HG03139 (cell line): ENCODE data around the gene RXRG.

Experiments
- ATAC-seq: cut with Tn5 transposase; IDR thresholded peaks from one replicate; pipeline ENCODE4 v1.9.1; 2021; ENCODE audit not compliant: unreplicated experiment

The RXRG gene

DNA sequence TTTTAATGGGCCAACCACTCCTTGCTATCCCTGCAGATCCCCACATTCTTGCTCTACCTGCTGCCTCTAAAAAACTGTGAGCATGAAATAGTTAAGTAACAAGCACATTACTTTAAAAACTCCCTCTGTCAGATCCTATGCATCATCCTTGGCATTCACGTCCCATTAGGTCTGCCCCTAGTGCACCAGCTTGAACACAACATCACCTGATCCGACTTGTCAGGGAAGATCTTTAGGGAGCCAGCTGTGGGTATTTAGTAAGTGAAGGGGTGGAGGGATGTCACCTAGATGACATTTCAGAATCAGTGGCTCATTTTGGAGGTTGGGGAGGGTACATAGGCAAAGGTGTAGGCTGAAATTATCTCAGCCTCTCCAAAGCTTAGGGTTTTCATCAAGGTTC is 33.5 kb downstream of the RXRG start:
- no peak for ATAC-seq

DNA sequence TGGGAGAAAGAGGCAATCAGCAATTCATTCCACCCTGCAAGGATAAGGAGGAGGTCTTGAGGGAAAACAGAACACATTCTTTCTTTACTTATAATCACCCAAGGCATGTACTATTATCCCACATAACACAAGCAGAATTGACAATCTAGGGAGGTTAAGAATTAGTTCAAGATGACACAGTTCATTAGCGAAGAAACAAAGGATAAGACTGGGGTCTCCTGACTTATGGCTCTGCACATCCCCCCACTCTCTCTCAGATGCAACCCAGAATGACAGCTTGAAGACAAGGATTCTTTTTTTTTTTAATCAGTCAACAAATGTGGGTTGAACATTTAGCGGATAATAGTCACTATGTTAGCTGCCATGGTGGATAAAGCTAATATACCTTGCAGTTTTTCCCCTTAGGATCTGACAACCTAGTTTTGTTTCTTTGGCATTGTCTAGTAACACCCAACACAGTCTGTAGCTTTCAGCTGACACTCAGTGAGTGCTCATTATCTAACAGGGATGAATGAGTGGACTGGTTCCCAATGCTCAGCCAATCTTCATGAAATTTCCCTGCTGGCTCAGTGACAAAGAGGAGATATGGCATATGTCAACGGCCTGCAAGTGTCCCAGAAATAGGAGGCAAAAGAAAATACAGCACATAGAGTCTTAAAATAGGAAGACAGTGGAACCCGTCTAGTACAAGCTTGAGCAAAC is 35.1 kb downstream of the RXRG start:
- no peak for ATAC-seq

DNA sequence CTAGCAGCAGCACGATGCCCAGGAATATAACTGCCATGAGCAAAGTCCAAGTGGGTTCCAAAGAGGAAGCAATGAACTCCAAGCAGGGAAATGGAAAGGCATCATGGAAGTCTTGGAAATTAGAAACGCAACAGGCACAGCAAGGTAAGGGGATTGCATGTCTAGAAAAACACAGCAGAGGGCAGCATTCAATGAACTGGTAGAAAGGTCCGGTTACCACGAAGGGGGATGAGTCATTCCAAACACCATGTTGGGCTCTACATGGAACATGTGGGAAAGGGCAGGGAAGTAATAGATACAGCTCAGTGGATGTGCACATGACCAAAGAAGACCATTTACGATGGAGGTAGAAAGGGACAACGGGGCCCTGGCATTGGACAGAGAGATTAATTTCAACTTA is 36.4 kb downstream of the RXRG start:
- ATAC-seq, result no peak

DNA sequence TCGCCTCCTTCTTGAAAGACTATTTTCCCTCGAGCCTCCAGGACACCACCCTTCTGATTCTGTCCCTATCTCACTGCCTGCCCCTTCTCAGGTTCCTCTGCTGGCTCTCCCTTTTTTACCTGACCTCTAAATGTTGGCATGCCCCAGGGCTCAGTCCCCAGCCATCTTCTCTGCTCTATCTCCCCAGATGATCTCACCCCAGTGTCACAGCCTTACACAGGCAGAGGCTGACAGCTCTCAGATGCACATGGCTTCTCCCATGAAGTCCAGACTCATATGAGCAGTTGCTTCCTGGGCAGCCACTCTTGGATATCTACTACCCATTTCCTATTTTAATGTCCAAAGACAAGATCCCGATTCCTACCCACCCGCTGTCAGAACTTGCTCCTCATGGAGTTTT is 37.5 kb downstream of the RXRG start:
- no peak for ATAC-seq

DNA sequence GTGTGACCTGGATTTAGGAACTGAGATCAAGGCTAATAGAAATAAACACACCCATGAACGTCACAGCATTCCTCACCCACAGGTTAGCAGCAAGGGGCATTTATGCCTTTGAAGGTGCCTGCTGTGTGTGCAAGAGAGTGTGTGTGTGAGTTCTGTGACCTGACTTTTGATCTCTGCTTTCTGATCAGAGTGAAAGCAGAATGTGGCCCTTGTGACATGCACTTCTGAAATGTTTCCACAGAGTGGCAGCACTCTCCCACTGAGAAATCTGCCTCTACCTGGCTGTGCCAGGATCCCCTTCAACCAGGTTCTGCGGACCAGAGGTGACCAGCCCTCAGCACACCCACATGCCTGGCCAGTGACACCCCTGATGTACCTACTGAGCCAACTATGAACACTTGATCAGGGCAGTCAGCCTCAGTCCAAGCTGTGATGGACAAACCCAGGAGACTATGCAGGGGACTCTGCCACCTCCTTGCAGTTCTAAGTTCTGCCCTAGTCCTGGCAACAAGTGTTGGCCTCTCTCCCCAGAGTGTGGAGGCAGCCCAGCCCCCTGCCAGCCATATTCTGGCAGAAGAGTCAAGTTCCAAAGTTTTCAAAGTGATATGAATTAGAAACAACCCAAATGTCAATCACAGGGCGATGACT is 41.0 kb downstream of the RXRG start:
- peak; percentile 49 for ATAC-seq

DNA sequence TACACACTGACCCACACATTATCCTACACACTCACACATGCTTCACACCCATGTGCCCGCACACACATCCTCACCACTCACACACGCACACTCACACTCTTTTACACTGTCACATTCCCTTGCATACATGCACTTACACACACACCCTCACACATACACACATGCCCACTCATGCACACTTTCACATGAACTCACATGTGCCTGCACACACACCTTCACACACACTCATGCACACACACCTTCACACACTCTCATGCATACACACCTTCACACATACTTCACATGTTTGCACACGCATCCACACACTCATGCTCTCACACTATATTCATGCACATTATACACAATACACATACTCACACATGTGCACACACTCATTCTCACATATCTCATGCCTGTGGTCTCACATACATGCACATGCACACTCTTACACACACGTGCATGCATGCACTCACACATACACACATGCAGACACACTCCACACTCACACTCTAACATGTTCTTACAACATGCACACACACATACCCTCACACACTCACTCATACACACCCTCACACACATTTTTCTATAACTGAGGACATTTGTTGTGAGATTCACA is 42.3 kb downstream of the RXRG start:
- no peak for ATAC-seq

DNA sequence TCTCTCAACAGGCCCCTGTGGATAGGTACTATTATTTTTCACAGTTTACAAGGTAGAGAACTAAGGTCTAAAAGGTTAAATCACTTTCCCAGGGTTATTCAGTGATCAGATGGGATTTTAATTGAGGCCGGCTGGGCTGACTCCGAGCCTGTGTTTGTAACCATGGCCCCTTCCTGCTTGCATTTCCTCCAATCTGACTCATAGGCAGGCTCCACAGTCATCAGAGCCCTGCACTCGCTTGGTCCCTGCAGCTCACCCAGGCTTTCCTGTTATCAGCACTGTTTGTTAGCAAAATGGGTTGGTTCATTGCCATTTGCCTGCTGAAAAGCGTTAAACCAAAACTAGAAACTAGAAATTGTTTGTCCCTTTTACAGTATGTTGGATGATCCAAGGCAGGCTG is 47.0 kb downstream of the RXRG start:
- no peak for ATAC-seq

DNA sequence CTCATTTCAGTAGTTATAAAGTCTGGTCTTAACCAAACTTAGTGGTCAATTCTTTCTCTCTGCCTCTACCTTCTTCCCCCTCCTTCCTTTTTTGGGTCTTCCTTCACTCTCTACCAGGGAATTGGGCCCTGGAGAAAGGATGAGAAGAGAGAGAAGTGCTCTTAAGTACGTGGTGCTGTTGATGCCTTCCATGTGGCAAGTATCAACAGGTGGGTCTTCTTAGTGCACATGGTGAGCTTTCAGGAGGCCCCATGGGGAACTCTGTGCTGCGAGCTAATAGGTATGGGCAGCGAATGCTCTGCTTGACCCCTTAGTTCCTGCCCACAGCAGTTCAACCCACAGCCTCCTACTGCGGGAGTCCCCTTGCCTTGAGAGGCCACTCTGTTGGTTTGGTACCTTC is 49.0 kb downstream of the RXRG start:
- no peak for ATAC-seq

DNA sequence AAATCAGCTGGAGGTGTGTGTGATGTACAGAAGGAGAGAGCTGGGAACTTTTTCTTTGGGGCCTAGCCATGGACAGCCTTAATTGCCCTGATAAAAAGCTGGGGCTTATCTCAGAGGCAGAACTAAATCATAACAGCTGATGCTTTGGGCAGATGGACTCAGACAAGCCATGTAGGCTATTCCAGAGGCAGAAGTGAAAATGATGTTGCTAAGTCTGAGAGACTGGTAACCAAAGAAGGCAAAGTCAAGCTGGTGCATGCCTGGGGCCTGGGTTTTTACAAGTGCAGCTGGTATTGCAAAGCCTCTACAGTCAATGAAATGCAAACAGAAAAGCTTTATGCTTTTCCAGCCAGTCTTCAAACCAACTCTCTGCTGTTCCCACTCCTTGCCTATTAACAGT is 49.4 kb downstream of the RXRG start:
- ATAC-seq, result no peak

DNA sequence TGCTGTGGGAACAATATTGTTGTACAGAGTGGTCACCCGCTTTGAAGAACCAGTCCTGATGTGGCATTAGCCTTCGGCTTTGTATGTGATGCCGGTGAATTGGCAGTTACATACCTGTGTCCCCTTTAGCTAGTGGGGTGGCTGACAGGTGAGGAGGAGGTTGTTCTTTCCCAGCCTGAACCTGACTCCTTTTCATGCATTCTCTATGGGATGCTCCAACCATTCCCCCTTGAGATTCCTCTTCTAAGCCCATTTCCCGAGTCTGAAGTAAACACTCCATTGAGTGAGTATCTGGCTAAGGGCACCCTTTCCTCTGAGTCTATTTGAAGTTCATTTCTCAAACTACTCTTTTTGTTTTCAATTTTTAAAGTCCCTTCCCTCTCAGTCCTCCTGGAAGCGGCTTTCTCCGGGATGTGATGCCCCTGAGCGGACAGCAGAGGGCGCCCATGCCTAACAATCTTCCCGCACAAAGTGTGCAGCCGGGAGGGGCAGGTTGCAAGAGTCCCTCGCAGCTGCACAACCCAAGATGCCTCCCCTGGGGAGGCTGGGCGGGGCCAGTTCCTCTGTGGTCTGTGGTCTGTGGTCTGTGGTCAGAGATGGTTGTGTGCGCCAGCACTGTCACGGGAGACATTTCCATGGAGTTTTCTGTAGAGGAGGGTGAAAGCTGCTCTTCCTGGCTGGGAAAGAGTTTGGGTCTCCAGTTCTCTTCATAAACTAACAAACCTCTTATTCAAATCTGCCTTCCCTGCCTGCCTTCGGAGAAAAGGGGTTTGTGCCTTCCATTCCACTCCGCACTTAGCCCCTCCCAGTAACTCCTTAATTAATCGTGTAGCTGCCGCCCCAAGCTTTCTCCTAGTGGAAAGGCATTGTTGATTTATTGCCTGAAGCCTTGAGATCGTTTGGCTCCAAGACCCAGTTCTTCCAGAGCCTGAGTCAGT is 52.0 kb downstream of the RXRG start:
- peak; percentile 98 for ATAC-seq

DNA sequence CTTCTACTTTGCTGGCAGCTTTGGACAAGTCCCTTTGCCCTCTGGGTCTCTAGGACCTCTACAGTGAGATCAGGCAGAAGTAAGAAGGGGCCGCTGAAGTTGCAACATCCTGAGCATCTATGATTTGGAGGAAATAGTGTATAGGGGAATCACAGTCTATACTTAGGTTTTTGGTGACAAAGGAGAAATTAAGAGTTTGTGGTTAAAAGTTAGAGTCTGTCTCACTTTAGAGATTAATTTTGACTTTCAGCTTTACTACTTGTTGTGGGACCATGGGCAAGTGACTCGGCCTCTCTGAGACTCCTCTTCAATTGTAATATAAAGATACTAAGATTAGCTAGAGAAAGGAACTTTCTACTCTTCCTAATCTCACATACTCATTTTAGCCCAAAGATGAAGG is 55.3 kb downstream of the RXRG start:
- no peak for ATAC-seq

DNA sequence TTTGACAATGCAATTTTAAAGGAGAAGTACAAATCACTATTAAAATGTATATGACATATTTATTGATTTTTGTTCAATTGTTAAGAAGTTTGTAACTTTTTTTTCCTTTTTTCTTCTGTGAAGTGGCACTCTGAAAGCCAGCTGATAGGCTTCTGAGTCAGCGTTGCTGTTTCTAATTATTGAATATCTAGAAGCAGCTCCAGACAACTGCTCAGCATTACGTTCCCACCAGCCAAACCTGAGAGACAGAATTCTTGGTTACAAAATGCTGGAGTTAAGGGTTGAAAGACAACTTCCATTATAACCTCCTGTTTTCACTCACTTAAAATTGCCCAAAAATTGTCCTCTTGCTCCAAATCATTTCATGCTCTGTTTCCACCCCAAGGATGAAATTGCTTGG is 57.0 kb downstream of the RXRG start:
- no peak for ATAC-seq

DNA sequence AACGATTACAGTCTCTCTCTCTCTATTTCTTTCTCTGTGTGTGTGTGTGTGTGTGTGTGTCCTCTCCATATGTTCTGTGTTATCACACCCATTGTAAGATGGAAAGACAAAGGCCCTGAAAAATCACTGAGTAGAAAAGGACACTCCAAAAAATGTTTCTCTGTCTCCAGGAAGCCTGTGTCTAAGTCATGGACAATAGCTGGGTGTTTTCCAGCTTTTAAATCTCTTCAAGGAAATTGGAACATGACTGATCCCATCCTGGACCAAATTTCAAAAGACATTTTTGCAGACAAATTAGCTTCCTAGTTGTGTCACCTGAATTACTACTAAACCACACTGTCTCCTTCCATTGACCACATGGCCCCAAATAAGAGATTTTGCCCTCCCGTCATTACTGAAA is 57.4 kb downstream of the RXRG start:
- no peak for ATAC-seq

DNA sequence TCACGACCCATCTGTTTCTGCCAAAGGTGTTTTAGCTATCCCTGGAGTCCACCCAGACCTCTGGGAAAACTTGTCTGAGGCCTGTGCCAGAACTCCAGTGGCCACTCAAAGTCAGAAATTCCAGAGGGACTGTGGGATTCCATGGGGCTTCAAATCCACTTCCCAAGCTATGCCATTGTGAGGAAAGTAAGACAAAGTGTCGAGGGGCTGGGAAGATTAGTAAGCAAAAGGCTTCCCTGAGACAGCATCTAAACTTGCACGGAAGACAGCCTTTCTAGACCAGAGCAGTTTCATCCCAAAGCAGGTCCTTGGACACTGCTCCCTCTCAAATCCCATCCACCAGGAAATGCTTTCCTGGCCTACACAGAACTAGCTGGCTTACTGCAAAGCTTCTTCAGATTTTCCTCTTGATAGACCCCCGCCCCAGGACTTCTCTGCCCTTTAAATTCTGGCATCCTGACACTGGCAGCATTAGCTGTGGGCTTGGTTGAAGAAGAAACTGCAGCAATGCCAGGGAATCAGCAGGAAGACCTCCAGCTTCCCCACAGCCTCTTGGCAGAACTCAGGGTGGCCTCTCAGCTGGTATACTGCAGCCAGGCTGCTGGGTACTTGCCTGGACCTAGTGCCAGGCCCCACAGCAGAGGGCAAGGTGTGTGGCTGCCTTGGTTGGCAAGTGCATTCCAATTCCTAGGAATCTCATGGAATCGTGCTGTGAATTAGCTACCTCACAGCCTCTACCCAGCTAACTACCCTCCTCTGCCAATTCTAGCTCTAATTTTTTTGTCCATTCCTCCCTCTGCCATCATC is 61.1 kb downstream of the RXRG start:
- ATAC-seq, result no peak

DNA sequence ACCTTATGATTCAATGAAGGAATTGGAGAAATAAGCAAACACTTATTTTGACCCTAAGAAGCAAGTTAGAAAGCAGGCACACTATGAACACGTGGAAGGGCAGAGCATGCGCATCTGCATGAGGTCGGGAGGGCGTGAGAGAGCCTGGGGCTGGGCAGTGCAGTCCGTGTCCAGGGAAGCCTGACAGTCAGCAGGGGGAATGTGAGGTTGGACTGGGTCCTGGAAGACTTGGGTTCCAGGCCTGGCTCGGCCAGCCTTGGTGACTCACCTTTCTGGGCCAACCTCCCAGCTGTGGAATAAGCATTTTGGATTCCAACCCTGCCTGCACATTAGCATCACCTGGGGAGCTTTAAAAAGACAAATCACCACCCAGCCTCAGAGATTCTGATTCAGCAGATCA is 61.9 kb downstream of the RXRG start:
- no peak for ATAC-seq

DNA sequence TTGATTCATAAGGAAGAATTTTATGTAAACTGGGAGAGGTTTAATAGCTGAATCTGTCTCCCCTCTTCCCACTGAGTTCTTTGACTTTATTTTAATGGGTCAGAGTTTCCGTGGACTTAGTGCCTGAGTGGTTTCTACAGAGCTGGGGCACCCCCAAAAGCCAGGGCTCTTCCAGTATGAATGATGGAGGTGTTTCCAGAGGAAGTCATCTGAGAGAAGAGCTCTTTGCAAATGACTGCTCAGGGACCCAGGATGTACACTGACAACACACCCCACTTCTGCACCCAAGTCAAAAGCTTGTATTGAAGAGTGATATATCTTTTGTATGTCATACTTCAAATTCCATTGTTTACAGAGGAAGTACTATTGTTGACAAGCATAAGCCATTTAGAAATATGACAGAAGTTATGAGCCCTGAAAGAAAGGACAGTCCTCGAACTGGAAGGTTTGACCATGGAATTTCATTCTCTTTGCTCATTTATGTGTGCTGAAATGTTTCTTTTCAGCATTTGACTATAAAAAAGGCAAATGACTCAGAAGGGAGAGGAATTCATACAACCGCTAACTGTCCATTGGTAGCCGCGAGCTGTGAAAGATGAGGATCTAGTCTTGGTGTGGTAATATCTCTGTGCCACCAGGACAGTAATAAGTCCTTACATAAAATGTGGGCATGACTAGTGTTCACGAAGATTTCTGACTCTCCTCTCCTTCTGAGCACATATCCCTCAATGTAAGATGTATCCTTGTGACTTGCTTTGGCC is 63.0 kb downstream of the RXRG start:
- ATAC-seq, result no peak

DNA sequence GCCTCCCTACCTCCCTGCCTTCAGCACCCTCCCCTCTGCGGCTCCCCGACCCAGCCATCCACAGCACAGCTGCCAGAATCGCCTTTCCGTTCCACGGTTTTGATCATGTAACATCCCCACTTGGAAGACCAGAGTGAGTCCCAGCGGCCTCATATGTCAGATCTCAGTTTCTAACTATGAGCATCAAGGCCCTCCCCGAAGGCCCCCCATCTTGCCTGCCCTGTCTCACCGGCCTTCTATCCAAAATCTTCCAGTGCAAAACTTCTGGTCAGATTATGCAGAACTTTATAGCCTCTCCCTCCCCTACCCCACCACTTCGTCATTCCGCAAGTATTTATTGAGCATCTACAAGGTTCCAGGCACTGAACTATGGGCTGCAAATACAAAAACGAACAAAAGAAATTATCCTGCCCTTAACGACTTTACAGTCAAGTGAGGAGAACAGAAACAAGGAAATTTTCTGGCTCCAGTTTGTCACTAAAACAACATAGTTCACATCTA is 68.1 kb downstream of the RXRG start:
- ATAC-seq, result no peak

DNA sequence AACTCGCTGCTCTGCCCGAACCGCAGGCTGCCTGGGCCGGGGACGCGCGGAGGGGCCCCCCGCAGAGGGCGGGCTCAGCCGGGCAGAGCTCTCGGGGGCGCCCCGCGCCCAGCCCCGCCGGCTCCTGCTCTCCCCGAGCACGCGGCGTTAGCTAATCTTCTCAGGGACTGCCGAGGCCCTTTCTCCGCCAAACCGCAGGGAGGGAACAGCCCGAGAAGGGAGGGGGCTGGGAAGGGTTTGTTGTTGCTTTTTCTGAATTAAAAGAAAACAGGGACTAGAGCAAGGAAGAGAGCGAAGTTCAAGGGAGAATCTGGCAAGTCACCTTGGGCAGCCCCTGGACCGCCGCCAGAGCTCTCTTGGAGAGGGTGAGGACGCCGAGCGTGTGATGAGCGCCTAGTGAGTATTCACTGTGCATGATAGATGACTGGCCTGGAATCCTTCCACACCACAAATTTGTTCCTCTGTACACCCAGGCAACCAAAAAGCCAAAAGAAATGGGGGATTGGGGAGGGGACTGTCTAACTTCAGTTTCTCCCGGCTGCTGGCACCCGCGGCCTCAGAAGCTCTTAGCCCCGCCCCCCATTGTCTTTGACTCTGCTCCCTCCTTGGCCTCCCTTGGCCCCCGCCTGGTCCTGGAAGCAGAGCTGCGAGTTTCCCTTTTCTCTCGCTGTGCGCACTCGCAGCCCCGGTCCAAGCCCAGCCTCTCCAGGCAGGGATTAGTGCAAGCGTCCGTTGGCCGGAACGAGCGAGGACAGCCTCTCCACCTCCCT is 68.7 kb downstream of the RXRG start:
- ATAC-seq, result no peak

DNA sequence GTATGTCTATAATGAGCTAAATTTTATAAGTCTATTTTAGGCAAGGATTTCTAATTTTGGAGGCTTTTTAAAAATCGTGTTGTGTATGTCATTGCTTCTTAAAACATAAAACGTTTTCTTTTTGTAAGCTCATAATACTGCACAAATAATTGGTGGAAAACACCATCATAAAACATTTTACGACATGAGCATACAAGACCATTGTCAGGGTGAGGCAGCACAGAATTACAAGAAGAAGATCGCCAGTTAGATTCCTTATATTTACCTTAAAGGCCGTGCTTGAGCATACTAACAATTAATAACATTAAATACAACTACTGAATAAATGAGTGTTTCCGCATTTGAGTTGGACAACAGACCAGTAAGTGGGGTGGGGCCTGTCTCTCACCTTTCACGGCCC is 69.3 kb downstream of the RXRG start:
- no peak for ATAC-seq
